GM19035 (cell line): ENCODE measurements around the gene LIMK1.
"Not testable (repeated sequence)": the region's sequence is repeated elsewhere in the genome, so short reads cannot be mapped to it uniquely, and the experiment has no call there.

Experiments
- ATAC-seq: cut with Tn5 transposase; IDR thresholded peaks from one replicate; pipeline ENCODE4 v1.9.1; 2021; ENCODE audit not compliant: unreplicated experiment

The LIMK1 gene

DNA sequence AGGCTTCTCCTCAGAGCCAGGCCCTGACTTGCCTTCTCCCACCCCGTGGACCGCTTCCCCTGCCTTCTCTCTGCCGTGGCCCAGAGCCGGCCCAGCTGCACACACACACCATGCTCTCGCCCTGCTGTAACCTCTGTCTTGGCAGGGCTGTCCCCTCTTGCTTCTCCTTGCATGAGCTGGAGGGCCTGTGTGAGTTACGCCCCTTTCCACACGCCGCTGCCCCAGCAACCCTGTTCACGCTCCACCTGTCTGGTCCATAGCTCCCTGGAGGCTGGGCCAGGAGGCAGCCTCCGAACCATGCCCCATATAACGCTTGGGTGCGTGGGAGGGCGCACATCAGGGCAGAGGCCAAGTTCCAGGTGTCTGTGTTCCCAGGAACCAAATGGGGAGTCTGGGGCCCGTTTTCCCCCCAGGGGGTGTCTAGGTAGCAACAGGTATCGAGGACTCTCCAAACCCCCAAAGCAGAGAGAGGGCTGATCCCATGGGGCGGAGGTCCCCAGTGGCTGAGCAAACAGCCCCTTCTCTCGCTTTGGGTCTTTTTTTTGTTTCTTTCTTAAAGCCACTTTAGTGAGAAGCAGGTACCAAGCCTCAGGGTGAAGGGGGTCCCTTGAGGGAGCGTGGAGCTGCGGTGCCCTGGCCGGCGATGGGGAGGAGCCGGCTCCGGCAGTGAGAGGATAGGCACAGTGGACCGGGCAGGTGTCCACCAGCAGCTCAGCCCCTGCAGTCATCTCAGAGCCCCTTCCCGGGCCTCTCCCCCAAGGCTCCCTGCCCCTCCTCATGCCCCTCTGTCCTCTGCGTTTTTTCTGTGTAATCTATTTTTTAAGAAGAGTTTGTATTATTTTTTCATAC is 38.0 kb downstream of the LIMK1 start:
- no peak for ATAC-seq

DNA sequence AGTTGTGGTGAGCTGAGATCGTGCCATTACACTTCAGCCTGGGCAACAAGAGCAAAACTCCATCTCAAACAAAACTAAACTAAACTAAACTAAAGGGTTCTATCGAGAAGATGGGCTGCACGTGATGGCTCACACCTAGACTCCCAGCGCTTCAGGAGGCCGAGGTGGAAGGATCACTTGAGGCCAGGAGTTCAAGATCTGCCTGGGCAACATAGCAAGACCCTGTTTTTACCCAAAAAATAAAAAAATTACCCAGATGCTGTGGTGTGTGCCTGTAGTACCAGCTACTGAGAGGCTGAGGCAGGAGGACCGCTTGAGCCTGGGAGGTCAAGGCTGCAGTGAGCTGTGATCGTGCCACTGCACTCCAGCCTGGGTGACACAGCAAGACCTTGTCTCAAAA is 40.3 kb downstream of the LIMK1 start:
- ATAC-seq, result not testable (repeated sequence)

DNA sequence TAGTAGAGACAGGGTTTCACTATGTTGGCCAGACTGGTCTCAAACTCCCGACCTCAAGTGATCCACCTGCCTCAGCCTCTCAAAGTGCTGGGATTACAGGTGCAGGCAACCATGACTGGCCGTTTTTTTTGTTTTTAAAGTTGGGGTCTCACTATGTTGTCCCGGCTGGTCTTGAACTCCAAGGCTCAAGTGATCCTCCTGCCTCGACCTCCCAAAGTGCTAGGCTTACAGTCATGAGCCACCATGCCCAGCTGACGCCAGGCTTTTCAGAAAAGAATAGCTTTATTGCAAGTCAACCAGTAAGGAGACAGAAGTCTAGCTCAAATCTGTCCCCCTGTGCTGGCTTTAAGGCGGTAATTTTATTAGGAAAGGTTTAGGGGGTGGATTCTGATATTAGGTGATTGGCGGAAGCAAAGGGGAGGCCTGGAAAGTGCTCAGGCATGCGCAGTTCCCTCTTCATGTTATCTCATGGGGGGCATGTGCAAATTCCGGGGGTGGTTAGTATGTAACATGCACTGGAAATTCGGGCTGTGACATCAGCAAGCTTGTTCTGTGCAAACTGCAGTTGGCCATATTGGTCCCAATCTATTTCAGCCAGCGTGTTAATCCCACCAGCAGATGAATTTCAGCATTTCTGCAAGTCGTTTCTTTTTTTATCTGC is 42.7 kb downstream of the LIMK1 start:
- no peak for ATAC-seq

DNA sequence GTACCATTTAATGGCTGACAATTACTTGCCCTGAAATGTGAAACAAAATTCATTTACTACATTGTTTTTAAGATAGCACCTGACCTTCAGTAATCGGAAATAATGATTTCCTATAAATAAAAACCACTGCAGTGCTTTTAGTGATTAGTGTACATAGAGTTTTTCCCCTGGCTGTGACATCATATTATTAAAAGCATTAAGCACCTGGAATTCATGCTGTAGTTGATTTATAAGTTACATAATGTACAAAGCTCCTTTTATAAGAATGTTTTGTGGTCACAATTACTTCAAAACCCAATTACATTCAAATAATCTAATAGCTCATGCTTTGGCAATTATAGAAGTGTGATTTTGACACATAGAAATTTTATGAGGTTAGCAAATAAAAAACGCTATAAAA is 46.3 kb downstream of the LIMK1 start:
- no peak for ATAC-seq

DNA sequence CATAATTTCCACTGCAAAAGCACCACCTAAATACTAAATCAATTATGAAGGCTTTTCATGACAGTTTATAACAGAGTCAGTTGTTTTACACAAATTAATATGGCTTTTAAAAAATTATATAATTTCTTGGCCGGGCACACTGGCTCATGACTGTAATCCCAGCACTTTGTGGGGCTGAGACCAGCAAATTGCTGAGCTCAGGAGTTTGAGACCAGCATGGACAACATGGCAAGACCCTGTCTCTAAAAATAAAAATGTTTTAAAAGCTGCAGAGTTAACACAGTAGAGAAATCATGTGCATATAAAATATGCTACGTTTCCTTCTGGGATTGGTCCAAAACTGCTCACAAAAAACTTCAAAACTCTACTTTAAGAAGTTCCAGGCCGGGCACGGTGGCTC is 46.9 kb downstream of the LIMK1 start:
- no peak for ATAC-seq

DNA sequence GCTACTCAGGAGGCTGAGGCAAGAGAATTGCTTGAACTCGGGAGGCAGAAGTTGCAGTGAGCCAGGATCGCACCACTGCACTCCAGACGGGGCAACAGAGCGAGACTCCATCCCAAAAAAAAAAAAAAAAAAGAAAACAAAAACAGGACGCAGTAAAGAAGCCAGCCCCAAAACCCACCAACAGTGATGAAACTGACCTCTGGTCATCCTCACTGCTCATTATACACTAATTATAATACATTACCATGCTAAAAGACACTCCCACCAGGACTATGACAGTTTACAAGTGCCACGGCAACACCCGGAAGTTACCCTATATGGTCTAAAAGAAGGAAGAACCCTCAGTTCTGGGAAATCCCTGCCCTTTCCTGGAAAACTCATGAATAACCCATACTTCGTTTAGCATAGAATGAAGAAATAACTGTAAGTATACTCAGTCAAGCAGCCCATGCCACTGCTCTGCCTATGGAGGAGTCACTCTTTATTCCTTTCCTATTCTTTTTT is 50.6 kb downstream of the LIMK1 start:
- no peak for ATAC-seq

DNA sequence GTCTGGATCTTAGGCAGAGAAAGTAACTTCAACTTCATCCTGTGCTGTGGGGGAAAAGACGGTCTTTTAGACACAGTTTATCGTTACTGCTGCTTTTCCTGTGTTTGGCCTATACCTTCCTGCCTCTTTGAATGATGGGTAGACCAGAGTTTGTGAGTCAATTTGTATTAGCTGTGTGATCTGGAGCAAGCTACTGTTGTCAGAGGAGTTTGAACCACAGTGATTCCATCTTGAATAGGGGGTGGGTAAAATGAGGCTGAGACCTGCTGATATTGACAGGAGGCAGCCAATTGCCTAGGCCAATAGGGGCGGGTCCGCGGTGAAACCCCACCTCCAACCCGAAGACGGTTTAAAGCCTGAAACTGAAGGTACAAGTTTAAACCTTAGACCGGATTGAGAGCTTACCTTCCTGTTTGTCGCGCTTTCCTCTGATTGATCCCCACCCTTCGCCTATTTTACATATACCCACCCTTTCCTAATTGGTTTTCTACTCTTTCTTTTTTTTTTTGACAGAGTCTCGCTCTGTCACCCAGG is 54.8 kb downstream of the LIMK1 start:
- no peak for ATAC-seq

DNA sequence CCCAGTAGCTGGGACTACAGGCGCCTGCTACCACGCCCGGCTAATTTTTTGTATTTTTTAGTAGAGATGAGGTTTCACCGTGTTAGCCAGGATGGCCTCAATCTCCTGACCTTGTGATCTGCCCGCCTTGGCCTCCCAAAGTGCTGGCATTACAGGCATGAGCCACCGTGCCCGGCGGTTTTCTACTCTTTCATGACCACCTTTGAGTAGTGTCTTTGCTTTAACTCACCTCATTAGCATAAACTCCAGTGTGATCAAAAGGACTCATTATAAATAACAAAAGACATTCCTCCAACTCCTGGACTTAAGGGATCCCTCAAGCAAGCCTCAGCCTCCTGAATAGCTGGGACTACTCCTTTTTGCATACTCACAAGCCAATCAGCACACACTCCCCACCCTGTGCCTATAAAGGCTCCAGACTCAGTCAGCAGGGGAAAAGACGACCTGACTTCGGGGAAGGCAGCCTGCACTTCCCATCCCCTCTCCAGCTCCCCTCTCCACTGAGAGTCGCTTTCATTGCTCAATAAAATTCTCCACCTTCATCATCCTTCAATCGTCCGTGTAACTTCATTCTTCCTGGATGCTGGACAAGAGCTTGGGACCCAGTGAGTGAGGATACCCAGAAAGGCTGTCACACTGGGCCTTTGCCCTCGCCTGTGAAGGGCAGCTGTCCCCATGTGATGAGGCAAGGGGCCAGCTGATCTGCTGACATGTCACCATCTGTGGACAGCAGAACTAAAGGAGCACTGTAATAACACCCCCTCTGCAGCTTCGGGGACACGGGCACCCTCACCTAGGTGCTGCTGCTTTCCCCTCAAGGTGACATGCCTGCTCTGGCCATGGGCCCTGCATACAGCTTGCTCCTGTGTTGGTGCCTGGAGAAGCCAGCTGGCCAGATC is 55.6 kb downstream of the LIMK1 start:
- no peak for ATAC-seq

DNA sequence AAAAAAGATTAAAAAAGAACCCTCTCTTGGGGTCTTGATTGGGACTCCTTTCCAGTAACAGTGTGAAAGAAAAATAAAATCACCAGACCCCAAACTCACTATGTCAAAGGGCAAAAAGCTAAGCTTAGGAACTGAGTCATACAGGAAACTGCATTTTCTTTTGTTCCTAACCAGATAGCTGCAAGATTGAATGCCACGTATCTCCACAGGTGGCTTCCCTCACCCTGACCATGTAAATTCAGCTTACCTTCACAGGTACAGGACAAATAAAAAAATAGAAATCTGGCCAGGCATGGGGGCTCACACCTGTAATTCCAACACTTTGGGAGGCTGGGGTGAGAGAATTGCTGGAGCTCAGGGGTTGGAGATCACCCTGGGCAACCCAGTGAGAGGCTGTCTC is 58.1 kb downstream of the LIMK1 start:
- no peak for ATAC-seq

DNA sequence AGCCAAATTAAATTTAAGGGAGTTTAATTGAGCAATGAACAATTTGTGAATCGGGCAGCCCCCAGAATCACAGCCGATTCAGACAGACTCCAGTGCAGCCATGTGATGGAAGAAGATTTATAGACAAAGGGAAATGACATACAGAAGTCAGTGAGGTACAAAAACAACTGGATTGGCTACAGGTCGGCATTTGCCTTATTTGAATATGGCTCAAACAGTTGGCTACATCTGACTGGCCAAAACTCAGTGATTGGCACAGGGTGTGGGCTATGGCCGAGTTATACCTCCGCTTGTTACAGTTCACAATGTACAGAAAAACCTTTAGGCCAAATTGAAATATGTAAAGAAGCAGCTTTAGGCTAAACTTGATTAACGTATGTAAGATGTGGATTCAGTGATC is 59.8 kb downstream of the LIMK1 start:
- ATAC-seq, result no peak

DNA sequence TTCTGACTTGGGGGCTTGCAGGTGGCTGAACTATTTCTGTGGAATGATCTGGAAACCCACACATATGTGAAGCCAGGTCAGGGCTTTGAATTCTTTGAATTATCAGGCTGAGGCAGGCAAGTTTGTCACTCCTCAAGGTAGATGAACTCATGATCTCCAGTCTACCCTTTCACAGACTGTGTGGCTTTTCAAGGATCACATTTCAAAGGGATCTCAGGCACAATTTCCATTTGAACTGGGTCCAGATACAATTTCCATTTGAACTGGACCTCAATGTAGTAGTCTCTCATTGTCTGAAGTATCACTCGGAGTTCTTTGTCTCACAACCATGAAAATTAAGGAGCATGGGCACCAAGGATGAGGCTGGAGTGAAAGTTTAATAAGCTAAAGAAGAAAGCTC is 64.9 kb downstream of the LIMK1 start:
- no peak for ATAC-seq

DNA sequence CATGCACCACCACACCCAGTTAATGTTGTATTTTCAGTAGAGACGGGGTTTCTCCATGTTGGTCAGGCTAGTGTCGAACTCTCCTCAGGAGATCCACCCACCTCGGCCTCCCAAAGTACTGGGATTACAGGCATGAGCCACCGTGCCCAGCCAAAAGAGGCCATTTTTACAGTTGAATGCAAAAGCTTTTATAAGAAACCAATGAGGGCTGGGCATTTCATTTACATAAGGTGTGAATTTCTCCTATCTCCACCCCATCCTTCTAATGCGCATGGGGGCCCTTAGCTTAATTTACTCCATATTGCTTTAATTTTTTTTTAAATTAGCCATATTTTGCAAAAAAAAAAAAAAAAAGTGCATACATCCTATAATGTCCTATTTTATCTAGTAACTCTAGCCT is 65.5 kb downstream of the LIMK1 start:
- no peak for ATAC-seq

DNA sequence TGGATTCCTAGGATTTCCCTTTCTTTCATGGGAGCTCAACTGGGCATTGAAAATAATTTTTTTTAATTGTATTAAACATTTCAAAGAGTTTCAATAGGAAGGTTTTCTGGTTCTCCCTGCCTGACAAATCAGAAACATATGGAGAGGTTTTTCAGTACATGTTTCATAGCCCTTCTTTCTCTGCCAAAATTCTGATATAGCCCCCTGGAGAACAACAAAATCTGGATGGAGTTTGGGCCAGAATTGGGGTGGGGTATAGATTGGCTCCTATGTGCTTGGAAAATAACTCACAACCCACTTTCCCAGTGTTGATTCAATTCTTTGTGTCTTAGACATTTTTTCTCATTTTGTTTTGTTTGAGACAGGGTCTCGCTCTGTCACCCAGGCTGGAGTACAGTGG is 66.0 kb downstream of the LIMK1 start:
- no peak for ATAC-seq

DNA sequence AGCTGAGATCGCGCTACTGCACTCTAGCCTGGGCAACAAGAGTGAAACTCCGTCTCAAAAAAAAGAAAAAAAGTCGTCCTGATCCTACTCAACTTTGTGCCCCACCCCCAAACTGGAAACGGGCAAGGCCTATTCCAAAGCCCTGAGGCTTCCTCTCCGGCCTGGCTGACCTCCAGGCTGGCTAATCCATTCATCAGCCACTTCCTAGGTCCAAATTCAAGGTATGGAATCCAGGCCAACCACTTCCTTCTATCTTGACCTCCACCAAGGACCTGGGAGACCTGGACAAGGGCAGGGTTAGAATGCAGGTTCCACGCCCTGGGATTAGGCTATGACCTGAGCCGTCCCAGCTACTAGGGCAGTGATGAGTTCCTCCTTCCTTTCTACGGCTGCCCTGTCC is 70.1 kb downstream of the LIMK1 start:
- no peak for ATAC-seq

DNA sequence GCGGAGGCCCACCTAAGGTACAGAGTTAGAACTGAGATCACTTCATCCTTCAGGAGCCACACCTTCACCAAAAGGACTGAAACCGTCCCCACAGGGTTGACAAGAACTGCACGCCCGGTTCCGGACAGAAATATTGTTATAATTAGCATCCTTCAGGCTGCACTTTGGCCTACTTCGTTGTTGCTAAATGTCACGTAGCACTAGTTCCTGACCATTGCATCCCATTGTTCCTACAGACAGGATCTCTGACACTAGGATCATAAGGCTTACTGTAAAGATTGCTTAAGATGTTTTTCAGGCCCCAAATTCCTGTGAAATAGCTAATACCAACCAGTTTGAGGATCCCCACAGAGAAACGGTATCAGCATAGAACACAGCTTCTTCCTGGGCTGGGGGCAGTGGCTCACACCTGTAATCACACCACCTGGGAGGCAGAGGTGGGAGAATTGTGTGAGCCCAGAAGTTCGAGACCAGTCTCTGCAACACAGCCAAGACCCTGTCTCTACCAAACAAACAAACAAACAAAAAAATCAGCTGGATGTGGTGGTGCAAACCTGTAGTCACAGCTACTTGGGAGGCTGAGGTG is 72.3 kb downstream of the LIMK1 start:
- no peak for ATAC-seq

DNA sequence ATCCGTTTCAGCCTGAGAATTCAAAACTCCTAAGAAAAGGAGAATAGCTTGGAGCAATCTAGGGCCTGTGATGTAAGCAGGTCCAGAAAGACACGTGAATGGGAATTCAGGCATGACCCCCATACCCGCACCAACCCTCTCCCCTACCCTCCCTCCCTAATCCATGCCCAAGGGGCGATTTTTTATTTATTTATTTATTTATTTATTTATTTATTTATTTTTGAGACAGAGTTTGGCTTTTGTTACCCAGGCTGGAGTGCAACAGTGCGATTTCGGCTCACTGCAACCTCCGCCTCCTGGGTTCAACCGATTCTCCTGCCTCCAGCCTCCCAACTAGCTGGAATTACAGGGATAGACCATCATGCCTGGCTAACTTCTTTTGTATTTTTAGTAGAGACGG is 74.0 kb downstream of the LIMK1 start:
- ATAC-seq, result no peak

DNA sequence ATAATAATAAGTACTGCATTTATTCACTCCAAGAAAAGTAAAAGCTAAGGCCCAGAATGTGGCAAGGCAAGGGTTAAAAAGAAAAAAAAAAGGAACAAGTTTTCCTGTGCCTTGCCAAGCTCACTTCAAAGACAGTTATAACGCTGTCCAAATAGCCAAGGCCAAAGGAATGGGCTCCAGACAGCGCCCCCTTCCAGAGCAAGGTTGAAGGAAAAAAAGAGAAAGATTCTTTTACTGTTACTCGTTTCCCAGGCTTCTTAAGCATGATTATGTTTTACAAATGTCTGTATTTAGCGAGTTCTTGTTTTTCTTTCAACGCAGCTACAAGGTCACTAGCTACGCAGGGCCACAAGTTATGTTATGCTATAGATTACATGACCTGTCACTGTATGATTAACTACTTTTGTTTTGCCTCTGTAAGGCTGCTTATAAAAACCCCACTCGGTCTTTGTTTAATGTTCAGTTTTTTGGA is 81.4 kb downstream of the LIMK1 start:
- ATAC-seq, result no peak

DNA sequence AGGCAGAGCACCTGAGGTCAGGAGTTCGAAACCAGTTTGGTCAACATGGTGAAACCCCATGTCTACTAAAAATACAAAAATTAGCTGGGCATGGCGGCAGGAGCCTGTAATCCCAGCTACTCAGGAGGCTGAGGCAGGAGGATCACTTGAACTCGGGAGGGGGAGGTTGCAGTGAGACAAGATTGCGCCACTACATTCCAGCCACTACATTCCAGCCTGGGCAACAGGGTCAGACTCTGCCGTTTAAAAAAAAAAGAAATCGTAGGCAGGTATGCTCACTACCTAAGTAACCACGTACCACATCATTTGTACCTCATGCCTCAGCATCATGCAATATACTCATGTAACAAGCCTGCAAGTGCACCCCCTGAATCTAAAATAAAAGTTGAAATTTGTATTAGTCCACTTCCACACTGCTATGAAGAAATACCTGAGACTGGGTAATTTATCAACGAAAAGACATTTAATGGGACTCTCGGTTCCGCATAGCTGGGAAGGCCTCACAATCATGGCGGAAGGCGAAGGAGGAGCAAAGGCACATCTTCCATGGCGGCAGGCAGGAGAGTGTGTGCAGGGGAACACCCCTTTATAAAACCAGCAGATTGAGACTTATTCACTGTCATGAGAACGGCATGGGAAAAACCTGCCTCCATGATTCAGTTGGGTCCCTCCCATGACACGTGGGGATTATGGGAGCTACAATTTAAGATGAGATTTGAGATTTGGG is 82.4 kb downstream of the LIMK1 start:
- no peak for ATAC-seq

DNA sequence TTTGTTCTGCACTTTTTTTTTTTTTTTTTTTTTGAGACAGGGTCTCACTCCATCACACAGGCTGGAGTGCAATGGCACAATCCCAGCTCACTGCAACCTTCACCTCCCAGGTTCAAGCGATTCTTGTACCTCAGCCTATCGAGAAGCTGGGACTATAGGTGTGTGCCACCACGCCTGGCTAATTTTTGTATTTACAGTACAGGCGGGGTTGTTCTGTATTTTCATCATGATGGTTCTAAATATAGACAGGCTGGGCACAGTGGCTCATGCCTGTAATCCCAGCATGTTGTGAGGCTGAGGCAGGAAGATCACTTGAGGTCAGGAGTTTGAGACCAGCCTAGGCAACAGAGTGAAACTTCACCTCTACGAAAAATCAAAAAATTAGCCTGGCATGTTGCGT is 83.7 kb downstream of the LIMK1 start:
- not testable (repeated sequence) for ATAC-seq
